GM12878 (cell line): ENCODE measurements around the gene TIRAP. TPM values are rescaled to one million over a fixed set of nuclear protein-coding genes. Genes with fewer than 3 reads are reported as not detected.

Source experiments
- ASH2L ChIP-seq: fragments of 300-600, 200-600 bp; sonication (generic); IDR thresholded peaks from 2 replicates; pipeline ENCODE4 v1.6.1; 2017; ENCODE audit warnings: low read depth, mild to moderate bottlenecking, borderline replicate concordance
- CBFB ChIP-seq: IDR thresholded peaks from 2 replicates; pipeline ENCODE4 v1.6.1; 2016; ENCODE audit warnings: antibody characterized with exemption, low read depth
- FOS ChIP-seq: IDR thresholded peaks from 3 replicates; pipeline ENCODE4 v1.6.1; 2011; ENCODE audit warnings: borderline replicate concordance; ENCODE audit not compliant: insufficient read length; ENCODE audit errors: extremely low read depth
- HDGF ChIP-seq: fragments of 450-650 bp; IDR thresholded peaks from 2 replicates; pipeline ENCODE4 v1.6.1; 2016; ENCODE audit warnings: antibody characterized with exemption
- IKZF1 ChIP-seq: fragments of 450-650 bp; conservative IDR thresholded peaks from 2 replicates; pipeline ENCODE4 v1.6.1; 2017; ENCODE audit warnings: antibody characterized with exemption, mild to moderate bottlenecking
- IKZF2 ChIP-seq, 2 experiments: fragments of 450-650 bp; IDR thresholded peaks; 2 replicates each; pipeline ENCODE4 v1.6.1; 2017; ENCODE audit warnings: mild to moderate bottlenecking in 2 of 2, moderate library complexity in 2 of 2
- MYB ChIP-seq: fragments of 150-350 bp; IDR thresholded peaks from 2 replicates; pipeline ENCODE4 v1.6.1; 2014; ENCODE audit warnings: mild to moderate bottlenecking, low read depth, low read length, borderline replicate concordance
- MYC ChIP-seq: IDR thresholded peaks from 2 replicates; pipeline ENCODE4 v1.6.1; 2011; ENCODE audit warnings: mild to moderate bottlenecking, low read length, moderate library complexity, inconsistent platforms; ENCODE audit not compliant: insufficient read depth, insufficient replicate concordance, insufficient read length, severe bottlenecking
- NFYA ChIP-seq: IDR thresholded peaks from 2 replicates; pipeline ENCODE4 v1.6.1; 2011; ENCODE audit warnings: low read depth, mild to moderate bottlenecking, low read length, improper control_type of control experiment, borderline replicate concordance
- TARDBP ChIP-seq: IDR thresholded peaks from 2 replicates; pipeline ENCODE4 v1.6.1; 2016; ENCODE audit warnings: borderline replicate concordance
- USF2 ChIP-seq: IDR thresholded peaks from 2 replicates; pipeline ENCODE4 v1.6.1; 2011; ENCODE audit warnings: low read depth, low read length, improper control_type of control experiment, borderline replicate concordance
- ZBTB40 ChIP-seq: fragments of 450-650 bp; IDR thresholded peaks from 2 replicates; pipeline ENCODE4 v1.6.1; 2016; ENCODE audit warnings: mild to moderate bottlenecking, moderate library complexity, borderline replicate concordance
- ZNF687 ChIP-seq: fragments of 450-650 bp; IDR thresholded peaks from 2 replicates; pipeline ENCODE4 v1.6.1; 2017; ENCODE audit warnings: mild to moderate bottlenecking, moderate library complexity
- polyA plus RNA-seq, 11 experiments: library from polyadenylated mRNA; depleted of rRNA in 4 of 11; unstranded in 6 of 11; stranded (reverse) in 5 of 11; fragments of >200 nt; fragmentation: Nextera tagmentation in 4 of 11; fragmentation: Illumina TruSeq in 1 of 11; extraction: Ambion mirVana in 4 of 11; extraction: Trizol in 1 of 11; gene quantifications; 1 replicate in 1 of 11; 2 replicates in 10 of 11; pipeline versions ENCODE4 v1.2.1 to v1.2.3, GENCODE V29; 2011 to 2016; ENCODE audit warnings: inconsistent platforms in 2 of 11, missing spikeins in 2 of 11, low read depth in 1 of 11
- total RNA-seq, 4 experiments: library from RNA; depleted of rRNA in 3 of 4; stranded (reverse); fragments of >200 nt in 3 of 4; fragmentation: Illumina TruSeq in 1 of 4; extraction: Trizol in 1 of 4; gene quantifications; 2 replicates each; pipeline versions ENCODE4 v1.2.1 to v1.2.3, GENCODE V29; 2013 to 2021

The TIRAP gene
- total and polyA plus RNA-seq, 10 of the 15 experiments (the other 5 are each of a cell fraction or from before 2014, with no cell fraction given): 0.76 to 9.9 (median 4.7) TPM

GRCh38 chr11:126337126-126337473, 54.2 kb downstream of the TIRAP start (continued):
- TF ChIP-seq ZBTB40 (no peak), IKZF2 (IDR thresholded peaks at IDR 0.05) (no peak), MYB (no peak), MYC (no peak), ZNF687 (no peak), TARDBP (no peak), HDGF (no peak), ASH2L (no peak), NFYA (no peak), IKZF1 (no peak), FOS (no peak), USF2 (no peak), CBFB (no peak)
